GM12891 (cell line): ENCODE measurements around the gene POU6F2.

Experiments used
- POLR2A ChIP-seq: IDR thresholded peaks from 2 replicates; pipeline ENCODE4 v1.6.1; 2011; ENCODE audit warnings: low read depth, low read length, control low read depth
- POLR2AphosphoS5 ChIP-seq: IDR thresholded peaks from 2 replicates; pipeline ENCODE4 v1.6.1; 2011; ENCODE audit warnings: low read depth, low read length, control low read depth

DNA sequence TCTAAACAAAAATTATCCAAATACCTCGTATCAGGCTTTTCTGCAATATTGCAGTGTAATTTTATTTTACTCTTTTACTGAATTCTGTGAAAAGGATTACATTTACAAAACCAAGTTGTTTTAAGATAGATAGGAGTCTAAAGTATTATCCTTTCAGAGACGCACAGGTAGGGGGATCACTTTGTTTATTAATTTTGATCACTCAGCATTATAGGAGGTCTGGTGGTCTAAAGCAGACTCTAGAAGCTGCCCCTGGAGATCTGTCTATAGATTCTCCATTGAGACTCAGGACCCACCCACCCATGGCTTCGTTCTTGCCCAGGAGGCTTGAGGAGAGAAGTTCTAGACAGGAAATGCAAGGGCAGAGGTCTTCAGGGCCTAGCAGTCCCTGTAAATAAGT lies 365.1 kb downstream of the POU6F2 start:
- TF ChIP-seq POLR2A (no peak), POLR2AphosphoS5 (no peak)
